Occipital lobe (tissue), 2 donors: ENCODE results near the gene EML6. TPM values are rescaled to one million over a fixed set of nuclear protein-coding genes. Genes with fewer than 3 reads are reported as not detected.
A peak's percentile ranks its signal among the peaks of the same experiment; 100 is the strongest.

ENCODE experiments used
- DNase-seq: peaks from one replicate; lab custom pipeline; 2025; lab: John Stamatoyannopoulos, UW
- total RNA-seq: library from RNA; depleted of rRNA; stranded (reverse); fragments of >200 nt; gene quantifications from one replicate; pipeline ENCODE4 v1.2.3, GENCODE V29; 2014

Gene EML6
- total RNA-seq, 1 donor from 2014 or later, result 12.9 TPM

GRCh38 chr2:54963476-54963875 is 240.0 kb downstream of the EML6 start:
- DNase-seq, result no peak

GRCh38 chr2:54964271-54964670 is 240.8 kb downstream of the EML6 start:
- no peak for DNase-seq

DNA sequence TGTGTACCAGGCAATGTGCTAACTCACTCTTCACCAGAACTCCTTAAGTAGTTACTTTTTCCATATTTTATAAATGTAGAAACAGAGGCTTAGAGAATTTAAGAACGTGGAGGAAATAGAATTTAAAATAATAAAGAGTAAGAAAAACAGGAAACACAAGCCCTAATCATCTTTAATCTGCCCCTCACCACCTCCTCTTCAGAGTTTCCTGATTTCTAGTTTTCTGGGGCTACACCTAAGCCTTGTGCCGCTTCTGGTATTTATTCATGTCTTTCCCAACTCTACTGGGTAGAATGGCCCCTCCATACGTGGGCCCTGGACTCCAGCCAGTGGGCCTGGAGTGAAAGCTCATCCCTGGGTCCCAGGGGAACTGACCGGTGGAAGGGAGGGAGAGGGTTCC is 241.4 kb downstream of the EML6 start:
- DNase-seq, result no peak

DNA sequence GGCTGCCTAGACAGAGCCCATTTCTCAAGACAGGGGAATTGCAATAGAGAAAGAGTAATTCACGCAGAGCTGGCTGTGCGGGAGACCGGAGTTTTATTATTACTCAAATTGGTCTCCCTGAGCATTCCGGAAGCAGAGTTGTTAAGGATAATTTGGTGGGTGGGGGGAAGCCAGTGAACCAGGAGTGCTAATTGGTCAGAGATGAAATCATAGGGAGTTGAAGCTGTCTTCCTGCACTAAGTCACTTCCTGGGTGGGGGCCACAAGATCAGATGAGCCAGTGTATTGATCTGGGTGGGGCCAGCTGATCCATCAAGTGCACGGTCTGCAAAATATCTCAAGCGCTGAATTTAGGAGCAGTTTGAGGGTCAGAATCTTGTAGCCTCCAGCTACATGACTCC is 242.0 kb downstream of the EML6 start:
- no peak for DNase-seq

GRCh38 chr2:54966165-54966832 is 242.8 kb downstream of the EML6 start:
- peak; percentile 56 for DNase-seq

DNA sequence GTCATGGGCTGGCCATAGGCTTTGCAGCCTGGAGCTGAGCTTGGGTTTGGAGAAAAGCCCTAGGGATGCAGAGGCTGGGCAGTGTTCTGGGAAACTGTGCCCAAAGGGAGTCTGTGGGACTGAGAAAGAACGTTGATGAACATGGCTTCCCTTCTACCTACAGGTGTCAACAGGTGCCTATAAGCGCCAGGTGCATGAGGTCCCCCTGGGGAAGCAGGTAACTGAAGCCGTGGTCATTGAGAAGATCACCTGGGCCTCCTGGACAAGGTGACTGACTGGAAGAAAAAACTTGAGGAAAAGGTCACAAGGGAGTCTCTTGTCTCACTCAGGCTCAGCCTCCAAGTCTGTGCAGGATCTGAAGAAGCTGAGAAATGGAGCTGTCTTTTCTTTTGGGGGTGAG is 243.4 kb downstream of the EML6 start:
- no peak for DNase-seq

DNA sequence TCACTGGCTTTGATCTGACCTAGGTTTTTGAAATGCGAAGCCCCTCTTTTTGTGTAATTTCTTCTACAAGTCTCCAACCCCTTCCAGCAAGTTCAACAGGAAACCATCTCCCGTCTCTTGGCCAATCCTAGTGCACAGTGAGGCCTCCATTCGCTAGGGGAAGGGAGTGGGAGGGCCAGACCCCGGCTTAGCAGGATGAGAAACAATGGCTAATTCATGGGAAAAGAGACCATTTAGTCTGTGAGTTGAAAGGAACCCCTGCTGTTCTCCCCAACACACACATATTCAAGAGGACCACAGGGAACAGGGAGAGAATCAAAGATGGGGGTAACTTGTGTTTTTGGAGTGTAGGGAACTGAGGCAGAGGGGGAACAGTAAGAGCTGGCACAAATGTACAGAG is 243.8 kb downstream of the EML6 start:
- no peak for DNase-seq

GRCh38 chr2:54967759-54968365 is 244.4 kb downstream of the EML6 start:
- DNase-seq, result no peak

DNA sequence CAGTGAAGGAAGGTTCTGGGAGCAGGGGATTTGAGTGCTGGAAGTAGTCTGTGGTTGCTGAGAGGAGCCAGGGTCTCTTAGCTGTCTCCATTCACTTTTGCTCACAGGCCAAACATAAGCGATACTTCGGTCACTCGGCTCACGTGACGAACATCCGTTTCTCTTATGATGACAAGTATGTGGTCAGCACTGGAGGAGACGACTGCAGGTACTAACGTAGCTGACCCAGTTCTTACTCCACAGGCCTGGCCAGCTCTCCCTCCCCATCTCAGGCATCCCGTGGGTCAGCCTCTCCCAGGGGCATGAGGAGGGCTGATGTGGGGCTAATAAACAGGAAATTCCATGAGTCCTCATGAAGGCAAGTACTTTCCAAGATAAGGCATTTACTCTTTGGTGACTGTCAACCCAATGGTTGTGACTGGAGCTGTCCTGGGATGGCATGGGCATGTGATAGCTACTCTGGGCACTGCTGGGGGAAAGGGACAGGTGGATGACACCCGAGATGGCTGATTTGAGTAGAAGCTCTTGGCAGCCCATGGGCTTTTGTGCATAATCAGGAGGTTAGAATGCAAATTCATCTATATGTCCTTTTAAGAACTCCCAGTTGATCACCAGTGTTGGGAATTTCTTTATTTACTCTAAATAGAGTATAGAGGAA is 245.2 kb downstream of the EML6 start:
- no peak for DNase-seq

GRCh38 chr2:54969295-54969939 is 246.0 kb downstream of the EML6 start:
- DNase-seq, result no peak

DNA sequence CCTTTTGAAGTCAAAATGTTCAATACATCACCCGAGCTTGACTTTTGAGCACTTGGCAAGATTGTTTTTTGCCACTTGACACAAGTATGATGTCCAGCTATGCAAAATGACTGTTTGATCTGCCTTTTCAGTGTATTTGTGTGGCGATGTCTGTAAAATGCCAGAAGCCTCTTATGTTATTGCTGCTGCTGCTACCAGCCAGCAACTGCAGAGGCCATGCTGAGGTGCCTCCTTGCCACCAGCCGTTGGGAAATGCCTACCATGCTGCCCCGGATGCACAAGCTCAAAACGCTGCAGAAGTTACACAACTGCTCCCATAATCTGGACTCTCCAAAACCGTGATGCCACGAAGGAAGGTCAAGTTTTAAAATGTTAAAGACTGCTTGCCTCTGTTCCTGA is 246.5 kb downstream of the EML6 start:
- DNase-seq, result no peak

DNA sequence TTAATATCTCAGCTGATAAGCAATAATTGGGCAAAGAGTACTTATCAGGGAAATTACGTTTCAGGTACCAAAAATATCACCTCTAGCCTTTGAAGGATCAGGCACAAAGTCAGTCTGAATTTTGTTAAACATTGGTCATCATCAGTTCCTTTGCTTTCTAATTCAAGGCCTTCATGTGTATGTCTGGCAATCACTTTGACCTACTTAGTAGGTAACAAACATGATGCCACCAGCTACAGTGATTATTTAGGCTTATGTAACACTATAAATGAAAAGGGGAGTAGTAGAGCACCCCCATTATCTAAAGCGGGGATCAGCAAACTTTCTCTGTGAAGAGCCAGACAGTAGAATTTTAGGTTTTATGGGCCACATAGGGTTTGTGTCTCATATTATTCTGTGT is 251.7 kb downstream of the EML6 start:
- no peak for DNase-seq

GRCh38 chr2:54975598-54976492 is 252.4 kb downstream of the EML6 start:
- DNase-seq, result no peak

DNA sequence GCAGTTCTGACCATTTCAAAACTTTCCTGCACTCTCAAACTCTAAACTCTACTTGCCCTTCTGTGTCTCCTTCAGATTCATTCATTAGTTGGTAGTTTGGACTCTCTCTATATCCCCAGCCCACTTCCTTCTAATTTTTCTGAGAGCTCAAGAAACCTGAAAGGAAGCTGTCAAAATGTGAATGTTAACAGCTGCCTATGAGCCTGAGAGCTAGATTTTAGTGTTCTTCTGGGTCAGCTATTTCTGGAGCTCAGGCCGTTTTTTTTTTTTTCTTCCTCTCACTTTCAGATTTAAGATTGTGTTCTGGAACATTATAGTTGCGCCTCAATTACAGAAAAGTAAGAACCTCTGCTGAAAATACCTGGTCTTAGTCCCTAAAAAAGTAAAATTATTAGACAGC is 253.7 kb downstream of the EML6 start:
- DNase-seq, result no peak

- DNase-seq, result no peak
These were observed 256.0 kb downstream of the EML6 start for GRCh38 chr2:54979321-54980044.

- no peak for DNase-seq
These were observed 257.9 kb downstream of the EML6 start for GRCh38 chr2:54981385-54981784.

- no peak for DNase-seq
These were observed 260.1 kb downstream of the EML6 start for GRCh38 chr2:54983345-54984220.

DNA sequence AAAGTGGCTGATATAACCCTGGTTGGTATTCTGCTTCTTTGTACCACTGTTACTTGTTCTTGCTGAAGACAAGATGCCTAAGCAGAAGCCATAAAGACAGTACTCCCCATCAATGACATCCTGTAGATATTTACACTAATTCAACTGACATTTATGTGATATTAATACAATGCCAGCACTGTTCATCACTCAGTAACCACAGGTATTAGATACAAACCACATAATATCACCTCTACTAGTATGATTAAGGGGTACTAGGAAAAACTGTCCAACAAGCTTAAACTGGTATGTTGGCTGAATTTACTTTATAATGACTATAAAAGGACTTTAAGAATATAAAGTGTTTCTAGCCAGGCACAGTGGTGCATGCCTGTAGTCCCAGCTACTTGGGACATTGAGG is 261.0 kb downstream of the EML6 start:
- no peak for DNase-seq

GRCh38 chr2:54986264-54986663 is 262.8 kb downstream of the EML6 start:
- DNase-seq, result no peak

- DNase-seq, result no peak
These were observed 265.1 kb downstream of the EML6 start for GRCh38 chr2:54988612-54989011.
